Gastroesophageal sphincter (tissue), 4 donors: ENCODE results near the gene AKAP8L. TPM values are rescaled to one million over a fixed set of nuclear protein-coding genes. Genes with fewer than 3 reads are reported as not detected.

Experiments
- ATAC-seq: fragments of 150-250 bp; one replicate; pipeline ENCODE4 v1.9.1; 2016; ENCODE audit warnings: mild to moderate bottlenecking, moderate library complexity
- H3K27ac ChIP-seq, 4 donors: fragments of 200-600 bp; sonication (generic) in 3 of 4; 1 replicate in 3 of 4; 2 replicates in 1 of 4; pipeline ENCODE4 v1.5.1; 2016 to 2019
- H3K27me3 ChIP-seq: fragments of 200-600 bp; sonication (generic); one replicate; pipeline ENCODE4 v1.5.1; 2019
- H3K36me3 ChIP-seq, 2 donors: fragments of 200-600 bp; sonication (generic); one replicate each; pipeline ENCODE4 v1.5.1; 2019; ENCODE audit warnings: control low read depth in 1 of 2
- H3K4me1 ChIP-seq, 3 donors: fragments of 200-600 bp; sonication (generic); 1 replicate in 2 of 3; 2 replicates in 1 of 3; pipeline ENCODE4 v1.5.1; 2016 to 2019; ENCODE audit warnings: control low read depth in 2 of 3
- H3K4me3 ChIP-seq, 2 donors: fragments of 200-600 bp; sonication (generic); one replicate each; pipeline ENCODE4 v1.5.1; 2019; ENCODE audit warnings: mild to moderate bottlenecking in 1 of 2, moderate library complexity in 1 of 2
- H3K9me3 ChIP-seq, 3 donors: fragments of 200-600 bp; sonication (generic); one replicate each; pipeline ENCODE4 v1.5.1; 2017 to 2019; ENCODE audit warnings: control low read depth in 2 of 3
- EP300 ChIP-seq: sonication (generic); formaldehyde crosslinking; IDR thresholded peaks from one replicate; pipeline ENCODE4 v1.6.1; 2017; ENCODE audit warnings: antibody characterized with exemption, mild to moderate bottlenecking
- POLR2A ChIP-seq, 2 donors: fragments of 450-650 bp; IDR thresholded peaks; one replicate each; pipeline ENCODE4 v1.6.1; 2017; ENCODE audit warnings: antibody characterized with exemption in 2 of 2, mild to moderate bottlenecking in 2 of 2, moderate library complexity in 1 of 2
- POLR2AphosphoS5 ChIP-seq: sonication (generic); formaldehyde crosslinking; IDR thresholded peaks from one replicate; pipeline ENCODE4 v1.6.1; 2017; ENCODE audit warnings: antibody characterized with exemption
- WGBS, 2 donors: methylation state at CpG; one replicate each; pipeline ENCODE4 v1.1.5; 2018; ENCODE audit warnings: low coverage in 1 of 2; 5-methylcytosine and 5-hydroxymethylcytosine counted together
- total RNA-seq, 4 donors: library from RNA; depleted of rRNA; stranded (reverse); fragments of >200 nt; gene quantifications; one replicate each; pipeline ENCODE4 v1.1.0, GENCODE V29; 2016
- TF ChIP-seq, protein P1 (sequence below), 4 experiments: fragments of 200-600 bp in 2 of 4; fragments of 450-650 bp in 2 of 4; sonication (generic) in 1 of 4; IDR thresholded peaks; one replicate each; pipeline ENCODE4 v1.5.1; 2017 to 2019; ENCODE audit warnings: antibody characterized with exemption in 4 of 4, mild to moderate bottlenecking in 2 of 4, moderate library complexity in 2 of 4

Gene AKAP8L
- total RNA-seq, 4 donors from 2014 or later, result 61.3 to 102 (median 70.1) TPM

DNA sequence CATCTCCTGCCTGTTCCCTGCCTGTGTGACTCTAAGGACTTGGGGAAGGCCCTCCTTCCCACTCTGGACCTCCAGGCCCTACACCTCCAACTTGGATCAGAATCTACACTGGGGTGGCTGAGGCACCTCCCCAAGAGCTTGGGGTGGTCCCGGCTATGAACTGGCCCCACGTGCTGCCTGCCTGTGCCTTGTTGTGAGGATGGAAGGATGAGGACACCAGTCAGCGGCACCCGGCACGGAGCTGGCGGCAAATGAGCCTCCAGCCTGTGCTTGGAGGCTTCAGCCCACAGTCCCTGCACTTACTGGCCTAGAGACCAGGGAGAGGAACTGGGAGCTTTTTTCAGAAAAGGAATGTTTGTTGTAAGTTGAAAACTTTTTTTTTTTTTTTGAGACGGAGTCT is 47.7 kb downstream of the AKAP8L start:
- Histone ChIP-seq H3K27ac (no peak overlapping the region), H3K9me3 (no peaks in the 10 kb centered on the region), H3K4me1 (peaks cover 0 to 35% (median 19%) of the 10 kb centered on the region in 3 donors), H3K4me3 (no peak overlapping the region), H3K27me3 (no peaks in the 10 kb centered on the region), H3K36me3 (peaks cover 4 to 87% of the 10 kb centered on the region in 2 donors)
- 87% methylated on average over 3 to 5 of the region's 7 CpGs for WGBS, 2 donors
- TF ChIP-seq POLR2AphosphoS5 (no peak), EP300 (no peak), POLR2A (IDR thresholded peaks at IDR 0.05) (no peak)
- TF ChIP-seq, protein P1, sequence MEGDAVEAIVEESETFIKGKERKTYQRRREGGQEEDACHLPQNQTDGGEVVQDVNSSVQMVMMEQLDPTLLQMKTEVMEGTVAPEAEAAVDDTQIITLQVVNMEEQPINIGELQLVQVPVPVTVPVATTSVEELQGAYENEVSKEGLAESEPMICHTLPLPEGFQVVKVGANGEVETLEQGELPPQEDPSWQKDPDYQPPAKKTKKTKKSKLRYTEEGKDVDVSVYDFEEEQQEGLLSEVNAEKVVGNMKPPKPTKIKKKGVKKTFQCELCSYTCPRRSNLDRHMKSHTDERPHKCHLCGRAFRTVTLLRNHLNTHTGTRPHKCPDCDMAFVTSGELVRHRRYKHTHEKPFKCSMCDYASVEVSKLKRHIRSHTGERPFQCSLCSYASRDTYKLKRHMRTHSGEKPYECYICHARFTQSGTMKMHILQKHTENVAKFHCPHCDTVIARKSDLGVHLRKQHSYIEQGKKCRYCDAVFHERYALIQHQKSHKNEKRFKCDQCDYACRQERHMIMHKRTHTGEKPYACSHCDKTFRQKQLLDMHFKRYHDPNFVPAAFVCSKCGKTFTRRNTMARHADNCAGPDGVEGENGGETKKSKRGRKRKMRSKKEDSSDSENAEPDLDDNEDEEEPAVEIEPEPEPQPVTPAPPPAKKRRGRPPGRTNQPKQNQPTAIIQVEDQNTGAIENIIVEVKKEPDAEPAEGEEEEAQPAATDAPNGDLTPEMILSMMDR (IDR thresholded peaks at IDR 0.05), result no peak
- ATAC-seq, result no peak

DNA sequence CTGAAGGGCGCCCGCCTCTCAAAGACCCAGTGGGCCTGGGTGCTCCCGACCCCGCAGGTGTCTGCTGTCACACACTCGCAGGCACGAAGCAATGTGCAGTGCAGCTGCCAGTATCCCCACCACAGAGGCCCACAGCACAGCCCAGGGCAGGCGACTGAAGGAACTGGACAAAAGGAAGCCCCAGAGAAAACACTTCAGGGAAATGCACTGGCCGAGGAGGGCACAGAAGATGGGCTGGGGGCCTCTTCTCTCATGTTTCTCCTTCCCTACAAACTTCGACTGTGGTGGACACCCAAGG is 49.2 kb downstream of the AKAP8L start:
- no peaks in the 10 kb centered on the region for H3K27me3 ChIP-seq
- TF ChIP-seq EP300, result no peak
- TF ChIP-seq POLR2A (IDR thresholded peaks at IDR 0.05), result no peak
- TF ChIP-seq, protein P1 (IDR thresholded peaks at IDR 0.05), result no peak
- TF ChIP-seq POLR2AphosphoS5, result no peak
- peaks cover 0 to 19% (median 8%) of the 10 kb centered on the region in 3 donors for H3K4me1 ChIP-seq
- peaks cover 4 to 98% of the 10 kb centered on the region in 2 donors for H3K36me3 ChIP-seq
- H3K9me3 ChIP-seq, result no peaks in the 10 kb centered on the region
- no peak overlapping the region for H3K27ac ChIP-seq
- no peak for ATAC-seq
- WGBS, 2 donors, result 86% methylated on average over 2 of the region's 9 CpGs; no CpG with 5 or more reads in 1 of the 2 donors
- no peak overlapping the region for H3K4me3 ChIP-seq

DNA sequence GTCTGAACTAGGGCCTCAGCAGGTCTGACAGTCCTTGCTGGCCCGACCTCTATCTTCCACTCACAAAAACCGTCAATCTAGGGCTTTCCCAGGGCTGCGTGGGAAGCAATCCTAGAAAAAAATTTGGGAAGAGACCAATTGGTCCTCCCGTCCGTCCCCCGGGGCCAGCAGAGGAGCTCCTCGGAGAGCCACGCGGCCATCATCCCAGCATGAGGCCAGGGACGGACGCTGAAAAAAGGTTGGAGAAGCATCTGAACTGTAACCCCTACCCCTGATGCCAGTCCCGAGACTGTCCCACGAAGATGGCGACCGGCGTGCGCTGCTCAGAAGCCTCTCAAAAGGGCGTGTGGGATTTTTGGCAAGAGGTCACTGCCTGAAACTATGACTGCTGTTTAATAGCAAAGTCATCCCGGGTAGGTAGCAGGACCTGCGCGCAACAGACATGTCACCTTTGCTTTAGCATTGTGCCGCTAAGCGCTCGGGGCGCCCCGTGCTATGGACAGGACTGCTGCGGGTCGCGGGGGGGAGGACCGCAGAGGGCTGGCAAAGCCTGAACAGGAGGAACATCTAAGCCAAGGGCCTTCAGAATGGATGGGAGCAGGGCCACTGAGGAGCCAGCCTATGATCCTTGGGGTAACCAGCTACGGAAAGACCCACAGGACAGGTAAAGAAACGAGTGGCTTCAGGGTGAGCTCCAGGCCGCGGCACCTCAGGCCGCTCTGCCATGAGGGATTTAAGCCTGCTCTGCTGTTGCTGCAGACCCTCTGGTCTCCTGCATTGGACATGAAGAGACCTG is 49.8 kb downstream of the AKAP8L start:
- Histone ChIP-seq H3K27me3 (no peaks in the 10 kb centered on the region), H3K4me3 (no peak overlapping the region), H3K9me3 (no peaks in the 10 kb centered on the region), H3K4me1 (peaks cover 0 to 13% (median 3%) of the 10 kb centered on the region in 3 donors), H3K36me3 (peaks cover 4 to 99% of the 10 kb centered on the region in 2 donors), H3K27ac (no peak overlapping the region)
- 80 to 91% methylated on average over 1 to 4 of the region's 35 CpGs for WGBS, 2 donors
- TF ChIP-seq POLR2A (IDR thresholded peaks at IDR 0.05) (no peak), EP300 (no peak), POLR2AphosphoS5 (no peak)
- TF ChIP-seq, protein P1 (IDR thresholded peaks at IDR 0.05), result no peak
- ATAC-seq, result no peak

DNA sequence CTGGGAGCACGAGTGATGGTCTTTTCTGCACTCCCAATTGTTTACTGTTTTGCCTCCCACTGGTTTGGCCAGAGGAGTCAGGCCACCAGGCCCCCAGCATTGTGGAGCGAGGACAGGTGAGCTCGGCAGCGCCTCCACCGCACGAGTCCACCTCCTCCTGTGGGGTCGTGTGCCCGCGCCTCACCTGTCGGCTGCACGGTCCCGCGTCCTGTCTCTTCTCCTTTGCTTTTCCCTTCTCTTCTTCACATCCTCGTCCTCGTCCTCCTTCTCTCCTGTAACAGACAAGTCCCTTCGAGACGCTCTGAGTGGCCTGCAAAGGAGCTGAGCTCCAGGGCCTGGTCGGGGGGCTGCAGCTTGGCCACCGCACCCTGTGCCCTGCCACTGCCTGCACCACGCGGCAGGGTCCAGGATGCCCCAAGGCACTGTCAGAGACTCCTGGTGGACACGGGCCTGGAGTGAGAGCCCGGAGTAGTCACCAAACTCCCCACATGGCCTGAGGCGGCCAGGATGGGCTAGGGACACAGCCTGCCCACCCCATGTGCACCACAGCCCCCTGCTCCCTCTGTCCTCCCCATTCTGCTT is 50.6 kb downstream of the AKAP8L start:
- no peak overlapping the region for H3K27ac ChIP-seq
- H3K4me3 ChIP-seq, result no peak overlapping the region
- no peaks in the 10 kb centered on the region for H3K27me3 ChIP-seq
- ATAC-seq, result no peak
- no peak for TF ChIP-seq POLR2AphosphoS5
- 91% methylated on average over 14 of the region's 24 CpGs; no CpG with 5 or more reads in 1 of the 2 donors for WGBS, 2 donors
- H3K36me3 ChIP-seq, result peaks cover 4 to 93% of the 10 kb centered on the region in 2 donors
- H3K4me1 ChIP-seq, result peaks cover 0 to 5% (median 0%) of the 10 kb centered on the region in 3 donors
- H3K9me3 ChIP-seq, result no peaks in the 10 kb centered on the region

DNA sequence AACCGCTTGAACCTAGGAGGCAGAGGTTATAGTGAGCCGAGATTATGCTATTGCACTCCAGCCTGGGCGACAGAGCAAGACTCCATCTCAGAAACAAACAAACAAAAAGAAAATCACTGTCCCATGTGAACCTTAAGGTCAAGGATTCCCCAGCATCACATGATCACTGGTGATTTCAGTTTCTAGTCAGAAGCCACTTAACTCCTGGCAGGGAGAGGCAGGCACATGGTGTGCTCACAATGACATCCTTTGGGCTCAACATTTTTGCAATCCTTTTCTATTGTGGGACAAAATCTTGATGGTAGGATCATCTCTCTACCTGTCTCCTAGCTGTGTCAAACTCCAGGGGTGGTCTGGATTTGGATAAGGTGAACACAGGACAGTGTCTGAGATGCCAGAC is 51.3 kb downstream of the AKAP8L start:
- no peak overlapping the region for H3K4me3 ChIP-seq
- TF ChIP-seq, protein P1 (IDR thresholded peaks at IDR 0.05), result no peak
- no peak for TF ChIP-seq POLR2A (IDR thresholded peaks at IDR 0.05)
- TF ChIP-seq POLR2AphosphoS5, result no peak
- TF ChIP-seq EP300, result no peak
- WGBS, 2 donors, result 77% methylated on average over 2 of the region's 3 CpGs; no CpG with 5 or more reads in 1 of the 2 donors
- H3K36me3 ChIP-seq, result peaks cover 4 to 90% of the 10 kb centered on the region in 2 donors
- no peaks in the 10 kb centered on the region for H3K4me1 ChIP-seq
- no peak for ATAC-seq
- H3K27me3 ChIP-seq, result no peaks in the 10 kb centered on the region
- no peak overlapping the region for H3K27ac ChIP-seq
- no peaks in the 10 kb centered on the region for H3K9me3 ChIP-seq
